ENCODE results near the gene LATS2. TPM values are rescaled to one million over a fixed set of nuclear protein-coding genes. Genes with fewer than 3 reads are reported as not detected.

Gene LATS2
- polyA plus RNA-seq, 1 donor from 2014 or later = 0.29 TPM

DNA sequence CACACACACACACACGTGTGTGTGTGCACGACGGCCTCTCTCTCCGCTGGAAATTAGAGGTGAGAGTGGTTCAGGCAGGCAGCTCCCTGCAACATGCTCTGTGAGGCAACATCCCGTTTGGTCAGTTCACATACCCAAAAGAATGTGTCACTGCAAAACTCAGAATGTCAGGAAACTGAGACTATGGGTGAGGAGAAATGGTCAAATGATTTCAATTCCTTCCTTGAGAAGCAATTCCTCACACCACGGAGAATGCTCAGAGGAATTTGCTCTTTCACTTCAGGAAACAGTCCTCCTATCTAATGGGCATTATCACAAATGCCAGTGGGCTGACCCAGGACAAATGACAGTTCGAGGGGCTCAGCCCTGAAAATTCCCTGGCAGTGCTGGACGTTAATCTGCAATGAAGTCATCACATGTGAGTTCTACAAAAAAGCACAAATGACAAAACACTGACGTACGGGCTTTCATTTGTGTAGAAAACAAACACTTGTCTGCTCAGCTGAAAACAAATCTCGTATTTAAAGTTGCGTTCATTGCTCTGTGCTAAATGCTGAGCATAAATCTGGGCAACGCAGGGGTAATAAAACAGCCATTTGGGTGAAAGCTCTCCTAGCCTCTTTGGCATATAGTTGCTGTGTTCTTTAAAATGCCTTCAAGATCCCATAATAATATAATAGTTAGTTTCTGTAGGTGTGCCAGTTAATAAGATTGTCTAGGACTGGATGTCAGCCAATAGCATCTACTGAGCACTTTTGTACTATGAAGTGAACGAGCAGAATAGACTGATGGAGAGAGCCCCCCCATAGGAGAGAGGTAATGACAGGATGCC is 18.6 kb upstream of the LATS2 start:
- peaks cover 4 to 6% (median 5%) of the 10 kb centered on the region in 3 donors for H3K4me1 Mint-ChIP-seq
- H3K27me3 Mint-ChIP-seq = peaks cover 28% of the 10 kb centered on the region
- no peaks in the 10 kb centered on the region for H3K36me3 Mint-ChIP-seq
- no peak overlapping the region for H3K4me3 Mint-ChIP-seq
- no peak overlapping the region for H3K27ac Mint-ChIP-seq
- H3K9me3 Mint-ChIP-seq = peaks cover 0 to 4% (median 0%) of the 10 kb centered on the region in 3 donors

GRCh38 chr13:21079221-21079620 is 17.8 kb upstream of the LATS2 start:
- H3K27ac Mint-ChIP-seq = no peak overlapping the region
- H3K36me3 Mint-ChIP-seq = no peaks in the 10 kb centered on the region
- H3K4me3 Mint-ChIP-seq = no peak overlapping the region
- H3K9me3 Mint-ChIP-seq = peaks cover 0 to 4% (median 0%) of the 10 kb centered on the region in 3 donors
- peaks cover 5 to 12% (median 11%) of the 10 kb centered on the region in 3 donors for H3K4me1 Mint-ChIP-seq
- peaks cover 32% of the 10 kb centered on the region for H3K27me3 Mint-ChIP-seq

DNA sequence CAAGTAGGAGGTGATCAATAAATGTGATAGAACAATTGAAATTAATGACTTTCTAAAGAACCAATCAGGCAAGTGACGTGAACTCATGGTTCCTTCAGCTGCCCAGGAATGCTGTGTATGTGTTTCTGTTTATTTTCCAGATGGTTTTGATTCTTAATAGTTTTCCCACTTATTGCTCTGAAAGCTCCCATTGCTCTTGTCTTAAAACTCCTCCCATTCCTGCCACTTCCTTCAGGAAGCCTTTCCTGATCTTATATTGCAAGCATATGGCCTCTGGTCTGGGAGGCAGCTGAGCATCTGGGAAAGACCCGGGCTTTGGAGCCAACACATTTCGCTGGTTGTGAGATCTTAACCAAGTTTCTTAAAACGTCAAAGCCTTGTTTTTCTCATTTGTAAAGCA is 17.1 kb upstream of the LATS2 start:
- H3K27me3 Mint-ChIP-seq = peaks cover 34% of the 10 kb centered on the region
- H3K36me3 Mint-ChIP-seq = no peaks in the 10 kb centered on the region
- peak overlapping the region in 1 of 3 donors; percentile 50 for H3K27ac Mint-ChIP-seq
- peaks cover 7 to 12% (median 11%) of the 10 kb centered on the region in 3 donors for H3K4me1 Mint-ChIP-seq
- H3K4me3 Mint-ChIP-seq = no peak overlapping the region
- peaks cover 0 to 4% (median 0%) of the 10 kb centered on the region in 3 donors for H3K9me3 Mint-ChIP-seq

DNA sequence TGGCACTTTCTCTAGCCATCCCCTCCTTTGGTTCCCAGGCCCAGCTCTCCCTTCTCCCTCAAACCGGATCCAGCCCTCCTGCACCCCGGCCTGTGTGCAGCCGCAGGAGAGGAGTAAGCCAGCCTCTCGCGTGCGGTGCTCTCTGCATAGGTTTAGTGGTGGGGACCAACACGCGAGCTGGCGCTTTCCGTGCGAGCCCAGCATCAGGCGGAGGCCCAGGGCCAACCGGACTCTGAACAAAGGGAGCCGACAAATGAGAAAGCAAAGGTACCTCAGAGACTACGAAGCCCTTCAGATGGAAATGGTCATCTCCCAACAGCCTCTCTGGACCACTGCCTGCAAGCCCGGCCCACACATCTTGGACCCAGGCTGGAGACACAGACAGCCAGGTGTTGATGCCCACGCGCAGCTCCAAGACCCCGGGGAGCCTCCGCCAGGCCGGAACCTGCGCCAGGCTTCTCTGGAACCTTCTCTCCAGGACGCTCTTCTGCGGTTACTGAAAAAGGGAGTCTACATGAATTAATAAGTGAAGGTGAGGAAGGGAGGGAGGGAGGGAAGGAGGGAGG is 16.5 kb upstream of the LATS2 start:
- Mint-ChIP-seq H3K36me3 (no peaks in the 10 kb centered on the region), H3K27ac (no peak overlapping the region), H3K9me3 (peaks cover 0 to 4% (median 0%) of the 10 kb centered on the region in 3 donors), H3K27me3 (peaks cover 34% of the 10 kb centered on the region), H3K4me3 (peak overlapping the region in 1 of 4 donors; percentile 79), H3K4me1 (peaks cover 7 to 12% (median 11%) of the 10 kb centered on the region in 3 donors)

GRCh38 chr13:21077076-21077787 is 15.8 kb upstream of the LATS2 start:
- Mint-ChIP-seq H3K9me3 (peaks cover 0 to 4% (median 0%) of the 10 kb centered on the region in 3 donors), H3K27me3 (peaks cover 34% of the 10 kb centered on the region), H3K27ac (no peak overlapping the region), H3K4me3 (peak overlapping the region in 1 of 4 donors; percentile 79), H3K4me1 (peaks cover 7 to 12% (median 11%) of the 10 kb centered on the region in 3 donors), H3K36me3 (no peaks in the 10 kb centered on the region)

- Mint-ChIP-seq H3K27ac (no peak overlapping the region), H3K36me3 (no peaks in the 10 kb centered on the region), H3K4me1 (peaks cover 7 to 12% (median 11%) of the 10 kb centered on the region in 3 donors), H3K4me3 (peak overlapping the region in 1 of 4 donors; percentile 43), H3K27me3 (peaks cover 35% of the 10 kb centered on the region), H3K9me3 (peaks cover 0 to 4% (median 0%) of the 10 kb centered on the region in 3 donors)
These were observed 14.9 kb upstream of the LATS2 start for GRCh38 chr13:21076253-21076652.

DNA sequence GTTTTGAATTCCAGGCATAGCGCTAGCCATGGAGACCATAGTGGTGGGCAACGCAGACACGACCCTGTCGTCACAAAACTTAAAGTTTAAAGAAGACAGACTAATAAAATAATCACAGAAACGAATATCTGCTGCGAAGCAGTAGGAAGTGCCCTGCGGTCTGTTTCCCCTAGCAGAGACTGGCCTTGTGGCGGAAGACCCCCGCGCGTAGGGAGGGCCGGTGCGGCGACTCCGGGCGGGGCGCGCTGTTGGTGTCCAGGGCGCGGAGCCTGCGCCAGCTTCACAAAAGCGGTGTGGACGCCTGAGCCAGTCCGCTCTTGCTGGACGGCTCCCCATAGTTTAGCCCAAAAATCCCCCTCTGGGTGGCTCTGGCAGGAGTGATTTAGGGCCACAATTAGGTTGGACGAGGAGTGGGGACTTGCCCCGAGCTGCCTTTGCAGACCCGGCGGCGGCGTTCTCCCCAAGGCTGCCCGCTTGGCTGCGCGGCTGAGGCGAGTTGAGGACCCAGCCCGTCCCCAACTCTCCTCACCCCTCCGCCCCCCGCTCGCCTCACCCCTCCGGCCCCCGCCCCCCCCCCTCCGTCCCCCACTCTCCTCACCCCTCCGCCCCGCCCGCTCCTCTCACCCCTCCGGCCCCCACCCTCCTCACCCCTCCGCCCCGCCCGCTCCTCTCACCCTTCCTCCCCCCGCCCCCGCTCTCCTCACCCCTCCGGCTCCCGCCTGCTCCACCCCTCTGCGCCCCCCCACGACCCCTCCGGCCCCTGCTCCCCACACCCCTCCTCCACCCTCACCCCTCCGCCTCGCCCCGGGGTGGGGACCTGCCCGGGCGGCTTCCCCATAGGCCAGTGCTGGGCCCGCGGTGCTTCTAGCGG is 14.2 kb upstream of the LATS2 start:
- Mint-ChIP-seq H3K9me3 (peaks cover 0 to 4% (median 0%) of the 10 kb centered on the region in 3 donors), H3K27ac (no peak overlapping the region), H3K36me3 (no peaks in the 10 kb centered on the region), H3K27me3 (peaks cover 36% of the 10 kb centered on the region), H3K4me3 (peak overlapping the region in 3 of 4 donors; percentile 73 to 90 (median 79)), H3K4me1 (peaks cover 7 to 12% (median 11%) of the 10 kb centered on the region in 3 donors)

GRCh38 chr13:21075011-21075378 is 13.6 kb upstream of the LATS2 start:
- Mint-ChIP-seq H3K4me1 (peaks cover 7 to 12% (median 11%) of the 10 kb centered on the region in 3 donors), H3K36me3 (no peaks in the 10 kb centered on the region), H3K4me3 (peak overlapping the region in 3 of 4 donors; percentile 73 to 90 (median 79)), H3K27ac (no peak overlapping the region), H3K9me3 (peaks cover 0 to 4% (median 0%) of the 10 kb centered on the region in 3 donors), H3K27me3 (peaks cover 35% of the 10 kb centered on the region)

DNA sequence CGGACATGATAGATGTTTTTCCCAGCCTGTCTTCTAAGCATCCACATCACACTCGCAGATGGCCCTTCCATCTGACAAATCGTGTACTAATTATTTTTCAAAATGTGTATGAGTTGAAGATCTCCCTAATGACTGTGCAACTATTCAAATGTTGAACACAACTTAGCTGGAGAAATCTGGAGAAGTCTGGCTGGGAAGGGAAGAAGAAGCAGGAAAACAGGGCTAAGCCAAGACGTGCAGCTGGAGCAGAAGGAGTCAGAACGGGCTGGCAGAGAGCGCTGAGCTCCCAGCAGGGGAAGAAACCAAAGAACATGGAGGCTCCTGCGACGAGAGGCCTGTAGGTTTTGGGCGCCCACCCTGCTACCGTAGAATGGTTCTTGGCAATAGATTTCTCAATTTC is 13.2 kb upstream of the LATS2 start:
- H3K27me3 Mint-ChIP-seq = peaks cover 33% of the 10 kb centered on the region
- H3K4me1 Mint-ChIP-seq = peaks cover 7 to 12% (median 11%) of the 10 kb centered on the region in 3 donors
- no peaks in the 10 kb centered on the region for H3K36me3 Mint-ChIP-seq
- no peak overlapping the region for H3K27ac Mint-ChIP-seq
- H3K4me3 Mint-ChIP-seq = peak overlapping the region in 2 of 4 donors; percentile 30 to 79
- H3K9me3 Mint-ChIP-seq = peaks cover 0 to 4% (median 0%) of the 10 kb centered on the region in 3 donors

GRCh38 chr13:21071924-21072323 is 10.5 kb upstream of the LATS2 start:
- Mint-ChIP-seq H3K36me3 (no peaks in the 10 kb centered on the region), H3K27ac (no peak overlapping the region), H3K27me3 (peaks cover 22% of the 10 kb centered on the region), H3K9me3 (peaks cover 0 to 1% (median 0%) of the 10 kb centered on the region in 3 donors), H3K4me3 (no peak overlapping the region), H3K4me1 (peaks cover 5 to 11% (median 10%) of the 10 kb centered on the region in 3 donors)

DNA sequence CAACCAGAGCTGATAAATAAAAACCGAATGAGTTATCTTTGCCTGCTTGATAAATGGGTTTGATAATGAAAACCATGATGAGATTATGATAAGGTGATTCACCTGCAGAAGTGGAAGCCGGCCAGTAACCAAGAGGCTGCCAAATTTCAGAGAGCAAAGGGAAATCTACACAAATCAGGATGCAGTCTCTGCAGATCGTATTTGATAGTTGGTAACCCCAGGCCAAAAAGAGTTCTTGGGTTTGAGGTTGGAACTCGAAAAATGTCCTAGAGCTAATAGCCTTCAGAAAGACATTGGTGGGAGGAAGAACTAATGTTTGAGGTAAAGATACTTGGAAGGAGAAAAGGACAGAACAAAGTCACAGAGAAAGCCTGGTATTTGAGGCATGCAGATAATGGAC is 9.6 kb upstream of the LATS2 start:
- no peak overlapping the region for H3K27ac Mint-ChIP-seq
- H3K9me3 Mint-ChIP-seq = peaks cover 0 to 1% (median 0%) of the 10 kb centered on the region in 3 donors
- H3K36me3 Mint-ChIP-seq = no peaks in the 10 kb centered on the region
- peaks cover 5 to 11% (median 10%) of the 10 kb centered on the region in 3 donors for H3K4me1 Mint-ChIP-seq
- H3K27me3 Mint-ChIP-seq = peaks cover 18% of the 10 kb centered on the region
- H3K4me3 Mint-ChIP-seq = no peak overlapping the region

DNA sequence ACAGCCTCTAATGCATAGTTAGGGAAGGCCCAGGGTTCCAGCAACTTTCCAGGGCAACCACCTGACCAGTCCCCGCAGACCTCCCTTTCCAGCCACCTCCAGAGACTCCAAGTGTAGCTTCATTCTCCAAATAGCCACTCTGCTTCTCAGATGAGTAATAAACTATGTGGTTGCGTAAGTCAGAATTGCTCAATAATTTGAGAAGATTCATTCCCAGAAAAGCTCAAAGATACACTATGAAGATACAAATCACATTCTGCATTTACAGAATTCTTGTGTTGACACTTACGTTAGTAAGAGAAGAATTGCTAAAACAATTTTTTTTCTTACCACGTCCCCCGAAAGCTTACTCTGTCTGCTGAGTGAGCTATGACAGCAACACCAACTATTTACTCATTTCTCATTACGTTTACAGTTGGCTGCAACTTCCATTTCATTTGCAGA is 8.2 kb upstream of the LATS2 start:
- H3K4me3 Mint-ChIP-seq = no peak overlapping the region
- H3K4me1 Mint-ChIP-seq = peaks cover 1 to 3% (median 2%) of the 10 kb centered on the region in 3 donors
- H3K27me3 Mint-ChIP-seq = peaks cover 14% of the 10 kb centered on the region
- H3K36me3 Mint-ChIP-seq = no peaks in the 10 kb centered on the region
- H3K9me3 Mint-ChIP-seq = no peaks in the 10 kb centered on the region
- H3K27ac Mint-ChIP-seq = no peak overlapping the region

GRCh38 chr13:21067848-21068247 is 6.5 kb upstream of the LATS2 start:
- H3K4me1 Mint-ChIP-seq = no peaks in the 10 kb centered on the region
- no peak overlapping the region for H3K4me3 Mint-ChIP-seq
- H3K27me3 Mint-ChIP-seq = peaks cover 13% of the 10 kb centered on the region
- H3K27ac Mint-ChIP-seq = no peak overlapping the region
- H3K36me3 Mint-ChIP-seq = no peaks in the 10 kb centered on the region
- no peaks in the 10 kb centered on the region for H3K9me3 Mint-ChIP-seq

DNA sequence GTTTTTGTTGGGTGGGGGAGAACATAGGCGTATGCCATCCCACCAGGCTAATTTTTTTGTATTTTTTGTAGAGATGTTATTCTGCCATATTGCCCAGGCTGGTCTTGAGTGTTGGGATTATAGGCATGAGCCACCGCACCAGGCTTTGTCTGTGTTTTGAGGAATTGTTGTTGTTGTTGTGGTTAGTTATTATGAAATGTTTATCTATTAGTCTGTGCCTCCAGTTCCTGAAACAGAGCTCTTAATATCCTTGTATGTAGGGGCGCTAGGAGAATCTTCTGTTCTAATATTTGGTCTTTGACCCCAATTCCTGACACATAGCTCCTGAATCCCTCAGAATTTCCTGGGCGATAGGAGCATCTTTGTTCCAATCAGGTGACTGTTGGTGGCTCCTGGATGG is 5.6 kb upstream of the LATS2 start:
- Mint-ChIP-seq H3K27ac (no peak overlapping the region), H3K36me3 (no peaks in the 10 kb centered on the region)

More for the DNA sequence above, 5.6 kb upstream of the LATS2 start:
- H3K27me3 Mint-ChIP-seq = peaks cover 21% of the 10 kb centered on the region
- no peaks in the 10 kb centered on the region for H3K9me3 Mint-ChIP-seq
- no peaks in the 10 kb centered on the region for H3K4me1 Mint-ChIP-seq
- H3K4me3 Mint-ChIP-seq = no peak overlapping the region
